VCaP (cell line): ENCODE data around the gene ZBTB7C.

ENCODE experiments used
- H3K27ac ChIP-seq: fragments of 450-650 bp; 2 replicates; pipeline ENCODE4 v1.5.1; 2017
- CTCF ChIP-seq: fragments of 450-650 bp; conservative IDR thresholded peaks from 2 replicates; pipeline ENCODE4 v1.5.1; 2017; ENCODE audit warnings: mild to moderate bottlenecking, moderate library complexity

ZBTB7C gene

GRCh38 chr18:48006415-48007175 is 402.6 kb downstream of the ZBTB7C start:
- H3K27ac ChIP-seq = no peak overlapping the region
- TF ChIP-seq CTCF = no peak

DNA sequence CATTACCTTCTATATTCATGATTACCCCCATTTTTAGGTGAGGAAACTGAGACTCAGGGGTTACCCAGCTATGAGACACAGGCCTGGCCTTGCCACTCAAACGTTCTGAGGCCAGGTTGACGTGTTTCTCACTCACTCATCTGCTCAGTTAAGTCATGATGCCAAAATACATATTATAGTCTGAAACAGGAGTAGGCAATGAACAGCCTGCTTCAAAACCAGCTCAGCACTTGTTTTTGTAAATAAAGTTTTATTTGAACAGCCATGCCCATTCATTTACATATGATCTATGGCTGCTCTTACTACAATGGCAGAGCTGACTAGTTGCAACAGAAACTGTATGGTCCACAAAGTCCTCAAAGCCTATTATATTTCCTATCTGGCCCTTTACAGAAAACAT is 404.6 kb downstream of the ZBTB7C start:
- no peak for TF ChIP-seq CTCF
- no peak overlapping the region for H3K27ac ChIP-seq

- no peak for TF ChIP-seq CTCF
- H3K27ac ChIP-seq = no peak overlapping the region
Observed at GRCh38 chr18:48003426-48004349, 405.5 kb downstream of the ZBTB7C start.

GRCh38 chr18:48002933-48003365 is 406.2 kb downstream of the ZBTB7C start:
- H3K27ac ChIP-seq = no peak overlapping the region

GRCh38 chr18:48000701-48001100 is 408.5 kb downstream of the ZBTB7C start:
- peak overlapping the region; percentile 55 for H3K27ac ChIP-seq

More at GRCh38 chr18:48002933-48003365, 406.2 kb downstream of the ZBTB7C start:
- no peak for TF ChIP-seq CTCF

DNA sequence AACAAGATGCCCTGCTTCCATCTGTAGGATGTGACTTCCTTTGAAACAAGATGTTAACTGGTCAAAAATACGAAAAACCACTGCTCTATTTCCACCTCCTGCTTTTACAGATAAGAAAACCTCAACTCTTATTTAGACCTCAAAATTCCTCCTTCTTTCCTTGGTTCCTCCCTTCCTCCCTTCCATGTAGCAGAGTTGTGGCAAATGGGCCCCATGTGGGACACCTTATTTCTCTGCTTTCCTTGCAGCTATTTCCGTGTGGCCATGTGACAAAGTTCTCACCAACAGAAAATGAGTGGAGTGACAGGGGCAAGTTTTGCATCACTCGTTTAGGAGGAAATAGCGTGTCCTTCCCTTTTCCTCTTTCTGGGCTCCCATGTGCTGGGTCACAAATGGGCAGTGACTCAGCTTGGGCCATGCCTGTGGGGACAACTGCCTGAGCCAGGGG is 409.4 kb downstream of the ZBTB7C start:
- no peak for TF ChIP-seq CTCF
- H3K27ac ChIP-seq = peak overlapping the region; percentile 55; the same call in 1 of the 2 replicates

More at GRCh38 chr18:48000701-48001100, 408.5 kb downstream of the ZBTB7C start:
- no peak for TF ChIP-seq CTCF

GRCh38 chr18:47997338-47997780 is 411.8 kb downstream of the ZBTB7C start:
- no peak overlapping the region for H3K27ac ChIP-seq
- peak; percentile 52 for TF ChIP-seq CTCF
